Left cardiac atrium (tissue), 4 donors: Measurements from ENCODE around the gene SH3BGRL. TPM values are rescaled to one million over a fixed set of nuclear protein-coding genes. Genes with fewer than 3 reads are reported as not detected.
A peak's percentile ranks its signal among the peaks of the same experiment; 100 is the strongest.
"Not testable (repeated sequence)": the region's sequence is repeated elsewhere in the genome, so short reads cannot be mapped to it uniquely, and the experiment has no call there.

Experiments
- ATAC-seq, 2 donors: fragments of 200-7000 bp; cut with Tn5 transposase; one replicate each; pipeline ENCODE4 v1.9.1; 2020; ENCODE audit warnings: mild to moderate bottlenecking in 2 of 2, moderate library complexity in 2 of 2
- DNase-seq: peaks from one replicate; pipeline ENCODE4 v3.0.0-alpha.2; 2020
- intact Hi-C, 2 donors: fragments of 100-400 bp; cut with DNase I; formaldehyde crosslinking; loops; one replicate each; pipeline versions ENCODE4 v1.14.1 to v1.15.1; 2022 to 2023
- total RNA-seq, 2 donors: library from RNA; stranded (reverse); fragmentation: NEBNext Ultra II Directional; extraction: Animal tissue kit (Norgen Biotek cat#: 25700); gene quantifications; one replicate each; pipeline ENCODE4 v1.2.1, GENCODE V29; 2021
- donor health status: DM: no; HTN: yes; CAD: no.
- donor health status: DM: no; HTN: yes; CAD: no; lungs with severe emphysema.
- donor health status: DM: yes; HTN: yes; CAD: no.
- donor health status: Dilated cardiomyopathy.

Gene SH3BGRL
- total RNA-seq, 2 donors from 2014 or later = 59.0 to 63.0 TPM

DNA sequence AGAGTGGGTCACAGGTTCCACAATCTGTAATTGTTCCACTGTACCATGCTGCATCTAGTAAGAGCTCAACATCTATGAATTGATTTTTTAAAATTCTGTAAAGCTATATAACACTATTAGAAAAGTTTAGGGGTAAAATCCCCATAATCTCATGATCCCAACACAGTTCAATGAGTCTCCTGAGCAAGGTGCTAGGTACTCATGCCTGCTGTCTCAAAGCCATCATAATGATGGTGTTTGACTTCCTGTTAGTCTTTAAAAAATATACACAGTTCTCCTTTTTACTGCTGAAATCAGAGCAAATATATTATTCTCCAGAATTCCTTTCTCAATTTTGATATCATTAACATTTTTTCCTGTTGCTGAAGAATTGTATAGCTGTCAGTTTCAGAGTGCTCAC, 55.9 kb downstream of the SH3BGRL start:
- intact Hi-C loops = no loop called here
- DNase-seq (no peak), ATAC-seq (no peak)

DNA sequence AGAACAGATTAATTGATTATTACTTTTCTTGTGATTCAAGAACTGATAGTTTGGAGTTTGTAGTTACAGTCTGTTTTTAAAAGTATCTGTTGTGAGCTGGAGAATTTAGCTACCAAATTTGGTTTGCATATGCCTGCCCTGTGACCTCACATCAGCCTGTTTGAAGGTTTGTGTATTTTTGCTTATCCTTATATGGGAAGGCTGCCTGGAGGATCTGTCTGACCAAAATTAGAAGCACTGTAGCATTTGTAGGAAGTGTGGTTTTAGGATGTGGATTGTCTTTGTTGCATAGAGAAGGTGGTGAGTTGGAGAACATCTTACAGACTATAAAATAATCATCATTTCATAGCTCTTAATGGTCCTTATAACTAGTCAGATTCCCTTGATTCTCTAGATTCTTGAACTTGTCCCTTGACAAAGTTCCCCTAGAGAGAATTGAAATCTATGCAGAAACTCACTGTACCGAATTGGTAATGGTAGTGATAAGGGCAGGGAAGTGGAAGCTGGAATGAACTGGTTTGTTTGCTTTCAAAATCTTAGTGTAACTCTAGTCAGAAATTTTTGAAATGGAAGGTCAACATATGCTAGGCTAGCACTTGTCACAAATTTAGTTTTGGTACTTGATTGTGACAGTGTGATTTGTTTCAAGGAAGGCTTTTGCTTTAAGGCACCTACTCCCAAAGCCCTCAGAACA, 57.3 kb downstream of the SH3BGRL start:
- intact Hi-C loops = no loop called here
- DNase-seq = no peak

DNA sequence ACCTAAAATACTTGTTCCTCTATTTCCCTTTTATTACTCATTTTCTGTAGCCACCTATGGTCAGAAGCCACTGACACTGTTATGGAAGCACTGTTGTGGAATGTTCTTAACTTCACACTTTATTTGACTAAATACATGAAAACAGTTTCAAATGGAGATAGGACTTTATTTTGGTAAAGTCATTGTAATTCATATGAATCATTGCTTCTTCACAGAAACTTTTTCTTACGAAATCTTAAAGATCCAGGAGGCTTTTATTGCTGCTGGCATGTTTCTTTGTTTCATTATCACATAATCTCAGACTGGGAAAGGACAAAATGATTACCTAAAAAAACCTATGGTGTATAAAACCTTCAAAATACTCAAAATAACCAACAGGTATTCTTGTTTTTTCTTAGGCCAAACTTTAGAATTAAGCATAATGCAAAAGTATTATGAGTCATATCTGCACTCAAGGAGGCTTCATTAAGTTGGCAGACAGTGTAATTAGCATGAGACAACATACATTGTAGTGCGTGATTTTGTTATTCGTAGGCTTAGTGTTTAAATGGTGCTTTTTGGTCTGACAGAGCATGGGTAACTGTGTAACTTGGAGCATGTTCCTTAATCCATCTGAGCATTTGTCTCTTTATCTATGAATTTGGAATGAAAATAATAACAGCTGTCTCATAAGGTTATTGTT, 58.0 kb downstream of the SH3BGRL start:
- no peak for ATAC-seq
- intact Hi-C loops = no loop called here

More for the DNA sequence above, 57.3 kb downstream of the SH3BGRL start:
- peak in 1 of 2 donors; percentile 60 for ATAC-seq

DNA sequence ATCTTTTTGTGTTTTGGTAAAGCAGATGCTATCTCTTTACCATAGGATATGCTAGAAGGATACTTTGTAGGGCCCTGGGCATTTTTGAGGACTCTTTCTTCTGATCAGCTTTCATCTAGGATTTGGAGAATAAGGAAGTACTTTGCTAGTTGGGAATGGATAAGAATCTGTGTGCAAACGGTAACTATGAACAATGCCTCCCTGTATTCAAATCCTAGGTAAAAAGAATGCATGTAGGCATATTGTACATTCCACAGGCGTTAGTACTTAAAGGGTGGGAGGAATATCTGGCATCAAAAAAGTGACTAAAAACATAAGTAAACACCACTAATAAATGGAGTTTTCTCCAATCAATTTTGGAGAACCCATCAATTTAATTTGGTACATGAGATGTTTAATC, 59.7 kb downstream of the SH3BGRL start:
- no peak for DNase-seq
- no peak for ATAC-seq
- intact Hi-C loops = no loop called here

More for the DNA sequence above, 58.0 kb downstream of the SH3BGRL start:
- DNase-seq = no peak

DNA sequence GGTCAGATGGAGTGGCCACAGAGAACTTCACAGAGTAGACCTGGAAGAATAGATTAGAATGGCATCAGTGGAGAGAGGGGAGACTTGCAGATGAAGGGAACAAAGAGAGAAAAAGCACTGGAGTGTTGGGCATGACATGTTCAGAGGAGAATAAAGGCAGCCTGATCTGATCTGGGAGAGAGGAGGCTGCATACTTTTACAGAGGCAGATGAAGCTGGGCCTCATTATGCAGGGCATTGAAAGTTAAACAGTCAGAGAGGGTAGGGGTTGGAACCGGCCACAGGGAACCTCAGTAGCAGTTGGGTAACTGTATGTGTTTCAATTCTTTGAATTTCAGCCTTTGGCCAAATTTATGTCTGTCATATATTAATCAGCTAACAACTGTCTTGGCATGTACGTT, 61.2 kb downstream of the SH3BGRL start:
- intact Hi-C loops = no loop called here
- ATAC-seq (no peak), DNase-seq (no peak)

DNA sequence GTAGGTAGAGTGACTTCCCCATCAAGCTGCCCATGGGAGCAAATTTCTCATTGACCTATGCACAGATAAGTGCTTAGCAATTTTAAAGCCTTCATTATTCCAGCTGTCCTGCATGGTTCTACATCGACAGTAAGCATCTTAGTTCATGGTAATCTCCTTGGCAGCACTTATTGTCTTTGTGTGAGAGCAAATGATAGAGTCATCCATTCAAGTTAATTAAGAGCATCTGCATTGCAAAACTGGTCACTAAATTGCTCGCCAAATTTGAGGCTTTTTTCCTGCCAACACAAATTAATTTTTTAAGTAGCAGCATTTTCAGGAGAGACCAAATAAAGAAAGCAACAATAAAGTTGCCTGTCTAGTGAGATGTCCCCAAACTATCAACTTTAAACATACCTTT, 76.7 kb downstream of the SH3BGRL start:
- ATAC-seq (no peak), DNase-seq (no peak)
- intact Hi-C loops = loop anchor here in 1 of 2 donors (10.0 kb wide), 1 partner anchor 56 kb away; no protein-coding TSS in a partner anchor

DNA sequence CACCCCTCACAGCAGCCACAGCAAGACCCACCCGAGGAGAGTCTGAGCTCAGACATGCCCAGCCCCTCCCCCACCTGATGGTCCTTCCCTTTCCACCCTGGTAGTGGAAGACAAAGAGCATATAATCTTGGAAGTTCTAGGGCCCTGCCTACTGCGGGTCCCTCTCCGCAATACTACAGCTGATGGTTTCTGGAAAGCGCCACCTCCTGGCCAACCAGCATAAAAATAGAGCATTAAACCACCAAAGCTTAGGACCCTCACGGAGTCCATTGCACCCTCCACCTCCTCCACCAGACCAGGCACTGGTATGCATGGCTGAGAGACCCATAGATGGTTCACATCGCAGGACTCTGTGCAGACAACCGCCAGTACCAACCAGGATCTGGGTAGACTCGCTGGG, 78.2 kb downstream of the SH3BGRL start:
- intact Hi-C loops = no loop called here
- no peak for ATAC-seq
- DNase-seq = no peak

DNA sequence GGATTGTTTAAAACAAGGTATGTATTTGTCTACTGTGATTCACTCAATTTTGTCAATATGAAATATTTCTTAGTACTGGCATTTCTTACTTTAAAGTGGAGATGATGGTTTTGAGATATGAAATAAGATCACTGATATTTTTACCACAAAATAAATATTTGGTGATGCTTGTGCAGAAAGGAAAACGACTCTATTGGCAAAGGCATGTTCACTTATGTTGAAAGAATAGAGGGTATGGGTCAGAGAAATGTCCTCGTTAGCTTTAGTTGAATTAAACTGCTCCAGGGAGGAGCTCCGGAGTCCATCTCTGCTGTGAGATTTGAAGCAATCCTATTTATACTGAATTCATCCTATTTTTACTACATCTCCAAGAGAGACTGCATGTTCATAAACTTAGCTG, 84.2 kb downstream of the SH3BGRL start:
- intact Hi-C loops = no loop called here

DNA sequence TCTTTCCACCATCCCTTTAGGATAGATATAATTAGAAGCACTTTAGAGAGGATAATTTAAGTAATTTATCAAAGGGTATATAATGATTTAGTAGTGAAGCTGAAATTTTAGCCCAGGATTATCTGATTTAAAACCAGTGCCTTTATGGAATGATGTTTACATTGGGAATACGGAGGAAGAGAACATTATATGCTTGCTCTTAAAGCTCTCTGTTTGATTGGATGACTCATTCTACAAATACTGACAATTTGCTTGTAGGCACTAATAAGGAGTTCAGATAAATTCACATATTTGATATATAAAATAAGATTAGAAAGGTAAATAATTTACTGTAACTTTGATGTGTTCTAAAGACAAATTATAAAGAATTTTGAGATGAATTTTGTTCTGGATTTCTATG, 84.7 kb downstream of the SH3BGRL start:
- intact Hi-C loops = no loop called here
- ATAC-seq = no peak
- DNase-seq = no peak

More for the DNA sequence above, 84.2 kb downstream of the SH3BGRL start:
- no peak for ATAC-seq
- no peak for DNase-seq

DNA sequence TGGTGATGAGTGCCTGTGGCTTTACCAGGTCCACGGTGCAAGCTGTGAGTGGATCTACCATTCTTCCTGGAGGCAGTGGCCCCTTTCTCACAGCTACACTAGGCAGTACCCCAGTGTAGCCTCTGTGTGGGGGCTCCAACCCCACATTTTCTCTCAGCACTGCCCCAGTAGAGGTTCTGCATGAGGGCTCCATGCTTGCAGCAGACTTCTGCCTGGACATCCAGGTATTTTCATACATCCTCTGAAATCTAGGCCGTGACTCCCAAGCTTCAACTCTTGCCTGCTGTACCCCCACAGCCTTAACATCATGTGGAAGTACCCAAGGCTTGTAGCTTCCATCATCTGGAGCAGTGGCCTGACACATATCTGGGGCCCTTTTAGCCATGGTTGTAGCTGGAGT, 90.1 kb downstream of the SH3BGRL start:
- DNase-seq (no peak), ATAC-seq (no peak)
- intact Hi-C loops = no loop called here

DNA sequence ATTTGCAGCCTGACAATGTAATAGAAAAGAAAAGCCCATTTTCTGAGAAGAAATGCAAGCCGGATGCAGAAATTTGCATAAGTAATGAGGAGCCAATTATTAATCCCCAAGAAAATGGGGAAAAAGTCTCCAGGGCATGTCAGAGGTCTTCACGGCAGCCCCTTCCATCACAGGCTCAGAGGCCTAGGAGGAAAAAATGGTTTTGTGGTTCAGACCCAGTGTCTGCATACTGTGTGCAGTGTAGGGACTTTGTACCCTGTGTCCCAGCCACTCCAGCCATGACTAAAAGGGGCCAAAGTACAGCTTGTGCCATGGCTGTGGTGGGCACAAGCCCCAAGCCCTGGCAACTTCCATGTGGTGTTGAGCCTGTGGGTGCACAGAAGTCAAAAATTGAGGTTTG, 92.2 kb downstream of the SH3BGRL start:
- no peak for ATAC-seq
- intact Hi-C loops = no loop called here
- DNase-seq = no peak

DNA sequence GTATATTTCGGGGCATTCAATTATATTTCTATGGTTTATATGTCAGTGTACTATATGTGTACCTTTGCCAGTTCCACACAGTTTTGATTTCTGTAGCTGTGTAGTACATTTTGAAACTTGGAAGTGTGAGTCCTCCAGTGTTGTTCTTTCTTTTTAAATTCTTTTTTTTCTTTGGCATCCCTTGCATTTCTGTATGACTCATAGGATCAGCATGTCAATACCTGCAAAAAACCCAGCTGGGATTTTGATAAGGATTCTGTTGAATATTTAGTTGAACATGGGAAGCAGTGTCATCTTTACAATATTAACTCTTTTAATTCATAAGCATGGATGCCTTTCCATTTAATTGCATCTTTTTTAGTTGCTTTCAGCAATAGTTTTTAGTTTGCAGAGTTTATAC, 100.0 kb downstream of the SH3BGRL start:
- intact Hi-C loops = no loop called here
- ATAC-seq (no peak), DNase-seq (no peak)

DNA sequence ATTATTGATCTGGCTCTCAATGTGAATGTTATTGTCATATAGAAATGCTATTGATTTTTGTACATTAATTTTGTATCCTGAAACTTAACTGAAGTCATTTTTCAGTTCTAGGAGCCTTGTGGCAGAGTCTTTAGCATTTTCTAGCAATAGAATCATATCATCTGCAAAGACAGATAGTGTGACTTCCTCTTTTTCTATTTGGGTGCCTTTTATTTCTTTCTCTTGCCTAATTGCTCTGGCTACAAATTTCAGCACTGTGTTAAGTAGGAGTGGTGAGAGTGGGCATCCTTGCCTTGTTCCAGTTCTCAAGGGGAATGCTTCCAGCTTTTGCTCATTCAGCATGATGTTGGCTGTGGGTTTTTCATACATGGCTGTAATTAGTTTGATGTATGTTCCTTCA, 102.7 kb downstream of the SH3BGRL start:
- DNase-seq (no peak), ATAC-seq (no peak)
- intact Hi-C loops = no loop called here

DNA sequence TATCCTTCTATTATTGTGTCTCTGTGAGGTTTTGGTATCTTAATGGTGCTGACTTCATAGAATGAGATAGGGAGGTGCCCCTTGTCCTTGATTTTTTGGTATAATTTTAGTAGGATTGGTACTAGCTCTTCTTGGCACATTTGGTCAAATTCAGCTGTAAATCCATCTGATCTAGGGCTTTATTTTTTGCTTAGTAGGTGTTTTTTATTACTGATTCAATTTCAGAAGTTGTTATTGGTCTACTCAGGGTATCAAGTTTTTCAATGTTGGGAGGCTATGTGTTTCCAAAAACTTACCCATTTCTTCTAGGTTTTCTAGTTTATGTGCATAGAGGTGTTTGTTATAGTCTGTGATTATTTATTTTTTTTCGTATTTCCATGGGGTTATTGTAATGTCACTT, 103.3 kb downstream of the SH3BGRL start:
- ATAC-seq (no peak), DNase-seq (no peak)
- intact Hi-C loops = no loop called here

DNA sequence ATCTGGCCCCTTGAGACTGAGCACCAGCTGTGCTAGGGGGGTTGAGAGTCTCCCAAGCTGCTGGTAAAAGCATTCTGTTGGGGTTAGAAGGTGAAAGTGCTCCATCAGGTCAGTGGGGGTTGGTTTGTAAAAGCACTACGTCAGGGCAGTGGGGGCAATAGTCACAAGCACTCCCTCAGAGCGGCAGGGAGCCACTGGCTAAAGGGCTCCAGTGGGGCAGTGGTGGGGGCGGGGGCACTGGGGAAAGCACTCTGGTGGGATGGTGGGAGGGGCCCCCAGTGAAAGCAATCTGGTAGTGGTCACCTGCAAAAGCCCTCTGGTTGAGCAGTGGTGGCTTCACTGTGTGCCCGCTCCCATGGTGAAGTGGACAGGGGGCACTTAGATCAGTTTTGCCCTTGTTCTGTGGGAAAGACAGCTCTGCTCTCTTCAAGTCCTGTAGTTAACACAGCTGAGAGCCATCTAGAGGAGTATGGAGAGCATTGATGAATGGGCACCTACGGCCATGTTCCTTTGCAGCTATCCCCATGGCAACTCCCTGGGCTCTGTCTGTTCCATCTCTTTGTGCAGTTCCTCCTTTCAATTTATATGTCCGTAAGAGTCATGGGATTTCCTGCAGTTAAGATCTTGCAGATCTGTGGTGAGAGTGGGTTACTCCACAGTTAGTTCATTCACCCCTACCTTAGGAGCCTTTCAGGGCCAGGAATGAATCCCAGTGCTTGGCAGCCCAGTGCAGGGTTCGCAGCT, 106.4 kb downstream of the SH3BGRL start:
- DNase-seq (no peak), ATAC-seq (no peak)
- intact Hi-C loops = no loop called here

DNA sequence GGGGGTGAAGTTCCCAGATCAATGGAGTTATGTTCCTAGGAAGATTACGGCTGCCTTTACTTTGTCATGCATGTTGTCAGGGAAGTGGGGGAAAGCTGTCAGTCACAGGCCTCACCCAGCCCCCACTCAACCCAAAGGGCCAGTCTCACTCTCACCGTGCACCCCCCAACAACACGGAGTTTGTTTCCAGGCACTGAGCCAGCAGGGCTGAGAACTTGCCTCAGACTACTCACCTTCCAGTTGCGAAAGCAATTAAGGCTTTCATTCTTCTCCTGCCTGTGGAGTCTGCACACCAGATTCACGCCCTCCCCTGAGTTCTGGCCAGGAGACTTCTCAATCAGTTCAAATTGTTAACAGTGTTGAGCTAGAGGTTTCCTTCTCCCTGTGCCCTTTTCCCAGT, 114.3 kb downstream of the SH3BGRL start:
- no peak for ATAC-seq
- intact Hi-C loops = no loop called here
- no peak for DNase-seq

DNA sequence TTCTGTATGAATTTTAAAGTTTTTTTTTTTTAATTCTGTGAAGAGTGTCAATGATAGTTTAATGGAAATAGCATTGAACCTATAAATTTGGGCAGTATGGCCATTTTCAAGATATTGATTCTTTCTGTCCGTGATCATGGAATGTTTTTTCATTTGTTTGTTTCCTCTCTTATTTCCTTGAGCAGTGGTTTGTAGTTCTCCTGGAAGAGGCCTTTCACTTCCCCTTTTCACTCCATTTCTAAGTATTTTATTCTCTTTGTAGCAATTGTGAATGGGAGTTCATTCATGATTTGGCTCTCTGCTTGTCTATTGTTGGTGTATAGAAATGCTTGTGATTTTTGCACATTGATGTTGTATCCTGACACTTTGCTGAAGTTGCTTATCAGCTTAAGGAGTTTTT, 129.8 kb downstream of the SH3BGRL start:
- intact Hi-C loops = loop anchor here in 1 of 2 donors (10.0 kb wide), 1 partner anchor 57 kb away; no protein-coding TSS in a partner anchor
- ATAC-seq, DNase-seq: not testable (repeated sequence)

DNA sequence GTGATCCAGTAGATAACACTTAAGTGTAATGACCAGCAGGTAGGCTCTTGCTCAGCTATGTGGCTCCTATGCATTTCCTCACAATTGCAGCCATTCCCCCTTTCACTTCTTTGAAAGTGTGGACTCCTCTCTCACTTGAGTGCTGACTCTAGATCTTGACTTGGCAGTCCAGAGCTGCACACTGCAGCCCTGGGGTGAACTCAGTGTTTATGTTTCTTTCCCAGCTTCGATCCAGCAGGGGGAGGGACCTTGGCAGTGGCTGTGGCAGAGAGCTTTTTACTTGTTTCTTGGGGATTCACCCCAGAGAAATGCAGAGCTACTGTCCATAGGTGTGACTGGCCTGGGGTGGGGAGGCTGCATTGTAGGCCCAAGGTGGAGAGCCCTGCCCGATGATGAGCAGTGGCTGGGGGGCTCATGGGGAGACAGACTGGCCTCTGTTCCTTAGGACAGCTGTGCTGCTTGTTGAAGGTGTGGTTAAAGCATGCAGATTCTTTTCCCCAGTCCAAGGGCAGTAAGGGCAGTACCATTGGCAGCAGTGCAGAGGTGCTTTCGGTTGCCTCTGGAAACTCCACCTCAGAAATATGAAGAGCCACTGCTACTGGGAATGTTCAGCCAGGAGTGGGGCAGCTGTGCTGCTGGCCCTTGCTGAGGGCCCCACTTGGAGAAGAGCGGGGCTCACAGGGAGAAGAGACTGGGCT, 134.7 kb downstream of the SH3BGRL start:
- DNase-seq (no peak), ATAC-seq (no peak)
- intact Hi-C loops = loop anchor here in 1 of 2 donors (10.0 kb wide), 1 partner anchor 62 kb away; no protein-coding TSS in a partner anchor

DNA sequence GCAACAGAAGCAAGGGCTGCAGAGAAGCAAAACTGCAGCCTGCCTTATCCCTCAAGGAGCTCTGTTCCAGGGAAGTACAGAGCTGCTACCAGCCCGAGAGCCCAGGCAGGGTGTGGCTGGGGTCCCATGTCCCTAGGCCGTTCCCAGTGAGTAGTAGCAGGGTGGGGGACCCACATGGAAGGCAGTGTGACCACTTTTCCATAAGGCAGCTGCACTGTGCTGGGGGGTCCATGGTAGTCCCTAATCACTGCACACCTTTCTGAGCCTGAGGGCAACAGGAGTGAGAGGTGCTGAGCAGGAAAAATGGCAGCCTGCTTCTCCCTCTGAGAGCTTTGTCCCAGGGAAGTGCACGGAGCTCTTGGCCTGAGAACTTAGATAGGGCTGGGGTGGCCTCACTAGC, 135.9 kb downstream of the SH3BGRL start:
- intact Hi-C loops = loop anchor here in 1 of 2 donors (10.0 kb wide), 1 partner anchor 63 kb away; no protein-coding TSS in a partner anchor
- DNase-seq = no peak
- no peak for ATAC-seq
